HG02588 (cell line): Measurements from ENCODE around the gene MAD1L1.
"Not testable (repeated sequence)": the region's sequence is repeated elsewhere in the genome, so short reads cannot be mapped to it uniquely, and the experiment has no call there.

ENCODE experiments used
- ATAC-seq: cut with Tn5 transposase; IDR thresholded peaks from one replicate; pipeline ENCODE4 v1.9.1; 2021; ENCODE audit warnings: mild to moderate bottlenecking, moderate library complexity; ENCODE audit not compliant: unreplicated experiment

Gene MAD1L1

DNA sequence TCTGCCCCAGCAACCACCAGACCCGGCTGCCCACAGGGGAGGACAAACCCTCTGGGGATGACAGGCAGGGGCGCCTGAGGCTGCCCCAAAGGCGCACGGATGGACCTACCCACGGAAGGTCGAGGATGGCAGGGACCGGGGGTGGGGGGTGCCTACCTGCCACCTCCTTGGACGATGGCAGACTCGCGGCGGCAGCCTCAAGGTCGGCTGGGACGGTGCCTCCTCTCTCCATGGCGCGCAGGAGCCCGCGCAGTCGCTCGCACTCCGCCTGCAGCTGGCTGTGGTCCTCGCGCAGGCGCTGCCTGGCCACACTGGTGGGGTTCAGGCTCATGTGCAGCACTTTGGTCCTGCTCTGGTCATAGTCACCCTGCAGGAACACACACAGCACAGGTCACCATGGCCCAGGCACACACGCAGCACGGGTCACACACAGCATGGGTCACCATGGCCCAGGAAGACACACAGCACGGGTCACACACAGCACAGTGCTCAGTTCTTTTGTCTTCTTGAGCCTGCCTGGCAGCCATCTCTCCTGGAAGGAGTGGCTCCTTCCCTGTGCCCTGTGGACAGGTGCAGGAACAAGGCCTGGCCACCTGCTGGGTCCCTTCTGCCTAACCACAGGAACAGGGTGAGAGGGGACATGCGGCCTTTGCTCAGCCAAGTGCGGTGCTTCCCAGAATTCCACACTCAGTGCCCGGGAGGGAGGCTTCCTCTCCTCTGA is 296.1 kb downstream of the MAD1L1 start:
- ATAC-seq, result no peak

DNA sequence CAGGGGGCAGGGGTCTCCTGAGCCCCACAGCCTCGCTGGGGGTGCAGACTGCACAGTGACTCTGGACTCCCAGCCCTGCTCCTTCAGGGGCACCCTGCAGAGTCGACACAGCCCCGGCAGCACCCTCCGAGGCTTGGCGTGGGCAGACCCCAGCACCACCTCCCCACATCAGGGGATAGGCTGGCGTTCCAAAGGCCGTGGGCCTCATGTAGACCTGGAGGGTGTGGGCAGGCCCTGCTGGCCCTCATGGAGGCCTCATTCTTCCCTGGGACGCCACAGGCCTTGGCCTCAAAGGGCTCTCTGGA is 296.8 kb downstream of the MAD1L1 start:
- ATAC-seq, result no peak

DNA sequence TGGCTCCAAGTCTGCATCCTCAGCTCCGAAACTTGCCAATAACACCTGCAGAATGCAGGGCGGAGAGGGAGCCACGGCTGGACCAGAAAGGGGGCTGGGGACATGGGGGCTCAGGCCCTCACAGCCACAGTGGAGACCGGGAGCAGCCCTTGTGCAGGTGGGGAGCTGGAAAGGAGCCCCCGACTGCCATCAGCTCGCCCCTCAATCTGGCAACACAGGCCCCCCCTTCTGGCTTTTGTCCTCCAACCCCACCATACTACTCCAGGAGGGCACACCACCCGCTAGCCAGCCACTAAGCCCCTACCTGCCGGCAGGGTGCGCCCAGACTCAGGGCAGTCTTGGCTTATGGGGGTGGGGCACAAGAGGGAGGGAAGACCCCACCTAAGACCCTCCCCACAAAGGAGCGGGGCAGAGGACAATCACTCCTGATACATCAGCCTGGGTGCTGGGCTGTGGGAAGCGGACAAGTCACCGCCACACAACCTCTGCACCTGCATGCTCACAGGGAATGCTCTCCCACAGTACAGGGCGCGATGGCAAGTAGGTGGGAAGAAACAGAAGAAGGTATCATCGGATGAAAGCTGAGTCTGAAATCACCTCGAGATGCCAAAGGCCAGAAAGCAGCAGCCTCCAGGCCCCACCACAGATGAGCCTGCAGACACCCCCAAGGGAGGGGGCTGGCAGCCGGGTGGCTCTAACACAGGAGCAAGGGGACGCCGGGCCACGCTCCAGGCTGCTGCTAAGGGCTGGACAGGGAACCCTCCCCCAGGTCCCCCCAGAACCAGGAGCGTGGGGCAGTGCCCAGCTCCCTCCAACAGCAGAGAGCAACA is 297.4 kb downstream of the MAD1L1 start:
- ATAC-seq, result no peak

DNA sequence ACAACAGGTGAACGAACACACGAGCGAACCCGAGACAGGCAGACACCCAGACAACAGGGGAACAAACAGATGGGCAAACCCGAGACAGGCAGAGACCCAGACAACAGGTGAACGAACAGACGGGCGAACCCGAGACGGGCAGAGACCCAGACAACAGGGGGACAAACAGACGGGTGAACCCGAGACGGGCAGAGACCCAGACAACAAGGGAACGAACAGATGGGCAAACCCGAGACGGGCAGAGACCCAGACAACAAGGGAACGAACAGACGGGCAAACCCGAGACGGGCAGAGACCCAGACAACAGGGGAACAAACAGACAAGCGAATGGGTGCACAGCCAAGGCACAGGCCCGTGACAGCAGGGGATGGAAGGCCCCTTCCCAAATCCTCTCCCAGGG is 298.0 kb downstream of the MAD1L1 start:
- ATAC-seq, result no peak

DNA sequence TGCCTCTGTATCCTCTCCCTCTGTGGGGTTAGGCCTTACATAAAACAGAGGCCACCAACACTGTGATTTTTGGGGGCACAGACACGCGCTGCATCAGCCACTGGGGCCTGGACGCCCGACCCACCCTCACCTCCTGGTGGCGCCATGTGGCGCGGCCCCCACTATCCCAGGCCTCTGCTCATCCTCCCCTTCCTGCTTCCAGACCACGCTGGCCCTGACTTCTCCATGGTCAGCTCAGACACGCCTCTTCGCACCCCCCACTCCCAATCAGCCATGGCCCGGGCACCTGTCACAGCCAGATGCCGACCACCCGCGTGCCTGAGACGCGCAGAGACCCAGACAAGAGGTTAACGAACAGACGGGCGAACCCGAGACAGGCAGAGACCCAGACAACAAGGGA is 298.7 kb downstream of the MAD1L1 start:
- ATAC-seq, result no peak

DNA sequence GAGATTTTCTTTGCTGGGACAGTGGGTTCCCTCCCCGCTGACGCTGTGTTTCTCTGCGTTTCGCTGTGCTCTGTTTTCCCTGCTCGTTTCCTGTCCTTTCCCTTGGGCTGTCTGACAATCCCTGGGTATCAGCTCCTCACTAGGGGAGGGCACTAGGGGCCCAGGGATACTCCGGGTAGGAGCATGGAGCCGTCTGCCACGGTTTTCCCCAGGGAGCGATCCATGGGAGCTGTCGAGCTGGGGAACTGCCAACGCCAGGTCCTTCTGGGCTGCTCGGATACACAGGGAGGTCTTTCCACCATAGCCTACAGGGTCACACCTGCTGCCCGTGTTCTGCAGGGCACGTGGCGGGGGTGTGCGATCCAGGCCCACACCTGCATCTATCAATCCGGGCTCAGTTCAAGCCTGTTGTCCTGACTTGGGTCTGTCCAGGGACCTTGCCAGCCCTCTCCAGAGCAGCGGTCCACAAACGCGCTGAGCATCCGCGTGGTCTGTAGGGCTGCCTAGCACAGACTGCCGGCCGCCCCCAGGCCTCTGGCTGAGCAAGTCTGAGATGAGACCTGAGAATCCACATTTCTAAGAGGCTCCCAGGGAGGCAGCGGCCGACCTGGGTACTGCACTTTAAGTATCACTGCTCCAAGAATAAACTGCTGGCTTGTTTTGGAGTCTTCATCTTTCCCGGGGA is 299.5 kb downstream of the MAD1L1 start:
- no peak for ATAC-seq

DNA sequence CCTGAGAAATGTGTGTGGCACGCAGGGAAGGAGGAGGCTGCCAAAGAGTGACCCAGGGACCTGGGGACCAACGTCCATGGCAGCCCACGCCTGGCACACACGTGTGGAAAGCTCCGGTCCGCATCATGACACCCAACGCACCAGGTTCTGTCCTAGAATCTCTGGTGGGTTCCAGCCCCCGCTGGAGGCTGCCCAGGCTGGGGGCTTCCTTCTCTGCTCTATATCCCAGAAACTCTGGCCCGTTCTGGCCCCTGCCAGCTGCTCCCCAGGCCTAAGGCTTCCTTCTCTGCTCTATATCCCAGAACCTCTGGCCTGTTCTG is 300.8 kb downstream of the MAD1L1 start:
- no peak for ATAC-seq

DNA sequence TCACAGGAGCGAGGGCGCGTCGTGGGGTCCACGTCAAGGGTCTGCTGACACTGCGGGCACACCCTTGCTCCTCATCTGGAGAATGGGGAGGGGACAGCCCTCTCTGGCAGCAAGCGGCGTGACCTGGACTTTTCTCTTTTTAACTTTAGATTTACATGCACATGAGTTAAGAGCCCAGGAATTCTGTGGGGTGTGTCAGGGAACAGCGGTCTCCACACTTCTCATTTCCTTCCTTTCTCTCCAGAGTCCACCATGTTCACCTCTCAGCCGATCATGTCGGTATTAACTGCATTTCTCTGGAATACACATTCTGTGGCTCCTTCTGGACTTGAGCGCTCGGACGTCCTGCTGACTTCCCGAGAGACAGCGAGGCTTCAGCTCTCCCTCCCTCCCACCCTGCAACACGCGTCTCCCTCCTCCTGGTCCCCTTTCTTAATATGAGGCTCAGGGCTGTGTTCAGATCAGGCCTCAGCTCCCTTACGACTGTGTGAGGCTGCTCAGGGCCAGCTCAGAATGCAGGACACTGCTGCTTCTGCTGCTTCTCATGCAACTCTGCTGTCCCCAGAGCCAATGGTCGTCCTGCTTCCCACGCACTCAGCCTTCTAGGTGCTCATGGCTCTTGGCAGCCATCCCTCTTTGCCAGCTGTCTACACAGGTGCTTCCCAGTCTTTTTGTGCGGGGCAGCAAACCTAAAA is 301.3 kb downstream of the MAD1L1 start:
- ATAC-seq, result no peak

DNA sequence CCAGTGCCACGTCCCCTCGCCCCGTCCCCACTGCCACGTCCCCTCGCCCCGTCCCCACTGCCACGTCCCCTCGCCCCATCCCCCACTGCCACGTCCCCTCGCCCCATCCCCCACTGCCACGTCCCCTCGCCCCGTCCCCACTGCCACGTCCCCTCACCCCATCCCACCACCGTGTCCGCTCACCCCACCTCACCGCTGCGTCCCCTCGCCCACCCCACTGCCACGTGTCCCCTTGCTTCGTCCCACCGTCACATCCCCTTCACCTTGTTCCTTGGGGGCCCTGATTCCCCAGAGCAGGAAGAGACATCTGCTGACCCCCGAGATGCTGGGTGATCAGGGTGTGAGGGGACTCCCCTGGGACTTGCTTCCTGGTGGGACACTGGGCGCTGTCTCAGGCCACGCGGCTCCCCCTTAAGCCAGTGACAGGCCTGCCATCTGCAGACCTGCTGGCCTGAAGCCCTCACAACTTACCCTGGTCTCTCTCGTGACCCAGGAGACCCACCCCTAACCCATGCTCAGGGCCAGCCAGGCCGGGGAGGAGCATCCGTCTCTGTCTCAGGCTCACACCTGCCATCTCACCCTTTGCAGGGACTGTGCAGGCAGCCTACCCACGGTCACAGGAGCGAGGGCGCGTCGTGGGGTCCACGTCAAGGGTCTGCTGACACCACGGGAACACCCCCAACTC is 302.2 kb downstream of the MAD1L1 start:
- no peak for ATAC-seq

DNA sequence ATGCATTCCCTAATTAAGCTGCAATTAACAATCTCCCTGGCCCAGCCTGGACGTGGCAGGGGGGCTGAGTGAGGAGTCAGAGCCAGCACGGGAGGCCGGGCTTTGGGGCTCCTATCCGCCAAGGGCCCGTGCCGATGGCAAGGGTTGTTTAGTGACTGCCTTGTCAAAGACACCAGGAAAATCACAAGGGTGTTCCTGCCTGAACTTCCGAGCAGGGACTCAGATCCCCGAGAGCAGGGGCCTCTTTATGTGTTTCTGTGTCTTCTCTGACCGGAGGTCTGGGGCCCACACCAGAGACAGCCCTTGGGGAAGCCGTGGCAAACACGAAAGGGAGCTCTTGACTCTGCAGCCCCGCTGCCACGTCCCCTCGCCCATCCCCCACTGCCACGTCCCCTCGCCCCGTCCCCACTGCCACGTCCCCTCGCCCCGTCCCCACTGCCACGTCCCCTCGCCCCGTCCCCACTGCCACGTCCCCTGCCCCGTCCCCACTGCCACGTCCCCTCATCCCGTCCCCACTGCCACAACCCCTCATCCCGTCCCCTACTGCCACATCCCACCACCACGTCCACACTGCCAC is 303.3 kb downstream of the MAD1L1 start:
- ATAC-seq, result not testable (repeated sequence)

DNA sequence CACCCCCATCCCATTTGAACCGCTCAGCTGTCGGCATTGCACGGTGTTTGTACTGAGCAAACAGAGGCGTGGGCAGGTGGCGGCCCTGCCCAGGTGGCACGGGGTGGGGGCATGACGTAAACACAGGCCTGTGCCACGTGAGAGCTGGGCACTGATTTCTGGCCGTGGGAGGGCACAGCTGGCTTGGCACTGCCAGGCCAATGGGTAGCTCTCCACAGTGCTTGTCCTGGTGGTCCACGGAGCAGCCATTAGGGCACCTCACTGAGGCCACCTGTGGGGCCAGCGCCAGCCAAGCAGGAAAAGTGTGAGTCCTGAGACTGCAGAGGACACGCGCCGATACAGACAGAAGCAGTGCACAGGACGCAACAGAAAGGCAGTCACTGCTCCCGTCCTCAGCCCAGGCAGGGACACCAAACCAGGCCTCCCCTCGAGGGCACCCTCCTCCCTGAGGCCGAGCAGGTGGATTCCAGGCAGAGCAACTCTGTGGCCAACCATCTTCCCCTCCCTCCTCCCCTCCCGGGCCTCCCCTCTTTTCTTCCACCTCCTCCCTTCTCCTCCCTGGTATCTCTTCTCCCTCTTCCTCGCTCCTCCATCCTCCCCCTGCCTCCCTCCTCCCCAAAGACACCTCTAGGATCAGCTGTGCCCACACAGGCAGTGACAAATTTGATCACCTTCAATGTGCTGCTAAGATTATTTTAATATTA is 303.9 kb downstream of the MAD1L1 start:
- ATAC-seq, result no peak

DNA sequence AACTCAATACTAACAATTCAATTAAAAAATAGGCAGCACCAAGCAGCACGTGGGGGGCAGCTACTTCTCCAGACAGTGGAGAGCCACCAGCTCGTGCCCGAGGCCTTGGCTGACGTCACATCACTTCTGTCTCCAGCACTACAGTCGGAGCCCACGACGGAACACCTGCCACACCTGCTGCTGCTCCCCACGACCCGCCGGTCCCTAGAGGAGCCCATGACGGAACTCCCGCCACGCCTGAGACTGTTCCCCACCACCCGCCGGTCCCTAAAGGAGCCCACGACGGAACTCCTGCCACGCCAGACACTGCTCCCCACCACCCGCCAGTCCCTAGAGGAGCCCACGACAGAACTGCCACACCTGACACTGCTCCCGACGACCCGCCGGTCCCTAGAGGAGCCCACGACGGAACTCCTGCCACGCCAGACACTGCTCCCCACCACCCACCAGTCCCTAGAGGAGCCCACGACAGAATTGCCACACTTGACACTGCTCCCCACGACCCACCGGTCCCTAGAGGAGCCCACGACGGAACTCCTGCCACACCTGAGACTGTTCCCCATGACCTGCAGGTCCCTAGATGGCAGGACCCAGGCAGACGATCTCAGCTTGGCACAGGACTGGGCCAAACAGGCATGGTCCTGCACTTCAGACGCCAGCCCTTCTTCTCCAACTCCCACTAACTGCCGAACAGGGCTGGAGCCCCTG is 304.7 kb downstream of the MAD1L1 start:
- no peak for ATAC-seq

DNA sequence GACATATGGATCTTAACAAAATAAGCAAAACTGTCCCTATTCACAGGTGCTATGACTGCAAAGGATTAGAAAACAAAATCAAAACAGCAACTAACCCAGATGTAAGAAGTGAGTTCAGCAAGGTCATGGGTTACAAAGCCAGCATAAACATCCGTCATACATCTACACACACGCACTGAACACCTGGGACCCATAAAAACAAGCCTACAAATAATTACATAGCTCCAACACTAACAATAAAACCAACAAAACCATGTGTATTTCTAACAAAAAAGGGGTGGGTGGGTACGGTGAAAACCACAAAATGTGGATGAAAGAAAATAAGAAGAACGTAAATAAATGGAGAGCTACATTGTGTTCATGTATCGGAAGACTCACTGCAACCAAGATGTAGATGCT is 305.8 kb downstream of the MAD1L1 start:
- no peak for ATAC-seq

DNA sequence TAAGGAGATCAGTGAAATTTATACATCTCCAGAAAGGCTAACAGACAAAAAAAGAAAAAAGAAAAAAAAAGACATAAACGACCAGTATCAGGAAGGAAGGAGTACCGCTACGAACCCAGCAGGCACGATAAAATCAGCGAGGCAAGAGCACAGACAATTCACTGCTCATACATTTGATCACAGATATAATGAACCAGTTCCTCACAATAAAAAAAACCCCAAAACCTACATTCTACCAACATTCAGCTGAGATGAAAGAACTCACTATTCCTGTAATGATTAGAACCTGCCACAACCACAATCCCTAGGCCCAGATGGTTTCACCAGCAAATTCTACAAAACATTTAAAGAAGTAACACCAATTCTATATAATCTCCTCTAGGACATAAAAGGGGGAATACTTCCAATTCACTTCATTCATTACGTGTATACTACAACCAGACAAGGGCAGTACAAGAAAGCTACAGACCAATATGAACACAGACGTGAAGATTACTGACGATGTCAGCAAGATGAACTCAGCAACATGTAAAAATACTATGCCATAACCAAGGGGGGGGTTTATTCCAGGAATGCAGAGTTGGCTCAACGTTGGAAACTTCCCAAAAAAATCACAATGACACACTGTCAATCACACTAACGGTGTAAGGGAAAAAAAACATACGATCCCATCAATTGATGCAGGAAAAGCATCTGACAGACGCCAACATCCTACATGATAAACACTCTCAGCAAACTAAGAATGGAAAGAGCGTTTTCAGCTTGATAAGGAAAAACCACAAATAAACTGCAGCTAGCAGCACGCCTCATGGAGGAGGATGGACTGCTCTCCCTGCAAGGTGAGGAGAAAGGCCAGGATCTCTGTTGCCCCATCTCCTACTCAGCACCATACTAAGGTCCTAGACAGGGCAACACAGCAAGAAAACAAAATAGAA is 306.5 kb downstream of the MAD1L1 start:
- ATAC-seq, result no peak

DNA sequence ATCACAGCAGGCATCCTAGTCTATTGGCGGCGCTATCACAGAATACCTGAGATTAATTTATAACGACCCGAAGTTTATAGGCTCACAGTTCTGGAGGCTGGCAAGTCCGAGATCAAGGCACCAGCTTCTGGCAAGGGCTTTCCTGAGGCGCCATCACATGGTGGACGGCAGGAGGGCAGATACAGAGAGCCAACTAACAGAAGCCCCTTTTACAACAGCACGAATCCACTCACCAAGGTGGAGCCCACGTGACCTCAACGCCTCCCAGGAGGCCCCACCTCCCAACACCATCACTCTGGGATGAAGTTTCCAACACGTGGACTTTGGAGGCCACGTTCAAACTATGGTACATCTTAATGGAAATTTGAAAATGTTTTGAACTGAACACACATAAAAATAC is 307.4 kb downstream of the MAD1L1 start:
- no peak for ATAC-seq

DNA sequence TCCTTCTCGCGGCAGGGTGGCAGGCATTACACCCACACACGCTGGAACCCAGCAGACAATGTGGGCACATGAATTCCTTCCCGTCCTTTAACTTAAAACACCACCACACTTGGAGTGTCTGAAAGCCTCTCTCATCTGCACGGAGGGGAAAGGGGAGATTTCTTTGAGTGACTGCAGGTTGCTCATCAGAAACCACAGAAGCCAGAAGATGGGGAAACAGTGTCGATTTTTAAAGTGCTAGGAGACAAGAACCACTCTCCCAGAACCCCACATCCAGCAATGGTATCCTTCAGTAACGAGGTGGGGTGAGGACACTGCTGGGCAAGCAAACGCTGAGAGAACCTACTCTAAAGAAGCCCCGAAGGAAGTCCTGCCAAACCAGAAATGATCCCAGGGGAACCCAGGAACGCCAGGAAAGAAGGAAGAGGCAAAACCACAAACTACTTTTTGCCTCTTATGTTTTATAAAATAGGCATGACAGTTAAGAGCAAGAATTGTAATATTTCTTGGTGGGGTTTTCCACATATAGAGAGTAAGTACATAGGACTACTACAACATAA is 308.4 kb downstream of the MAD1L1 start:
- no peak for ATAC-seq

DNA sequence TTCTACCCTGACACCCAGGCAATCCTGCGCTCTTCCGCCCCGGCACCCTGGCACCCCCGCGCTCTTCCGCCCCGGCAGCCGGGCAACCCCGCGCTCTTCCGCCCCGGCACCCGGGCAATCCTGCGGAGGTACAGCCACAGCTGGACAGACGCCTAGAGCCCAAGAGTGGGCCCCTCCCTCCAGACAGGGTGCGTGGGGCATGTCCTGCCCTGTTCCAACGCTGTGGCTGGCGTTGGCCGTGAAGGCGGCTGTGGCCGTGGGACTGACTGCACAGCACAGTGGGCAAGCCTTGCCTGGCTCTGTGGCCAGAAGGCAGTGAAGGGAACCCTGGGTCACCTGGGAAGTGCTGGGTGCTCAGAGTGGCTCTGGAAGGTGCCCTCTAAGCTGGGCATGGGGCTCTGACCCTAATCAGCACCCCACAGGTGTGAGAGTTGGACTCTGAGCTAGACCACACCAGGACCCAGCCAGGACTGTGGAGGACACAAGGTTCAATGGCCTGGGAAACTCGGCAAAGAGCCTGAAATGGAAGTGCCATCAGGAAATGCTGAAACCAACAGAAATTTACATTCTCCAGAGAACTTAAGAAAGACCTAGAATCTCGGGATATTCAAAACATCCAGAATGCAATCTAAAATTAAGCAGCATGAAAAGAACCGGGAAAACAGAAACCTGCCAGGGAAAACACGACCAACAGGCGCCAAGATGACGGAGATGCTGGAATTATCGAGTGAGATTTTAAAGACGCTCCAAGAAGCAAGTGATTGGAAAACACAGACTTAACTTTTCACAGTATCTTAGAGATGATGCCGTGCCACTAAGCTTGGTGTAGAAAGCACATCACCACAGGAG is 309.1 kb downstream of the MAD1L1 start:
- ATAC-seq, result no peak
